ENCODE measurements around the gene TCF7L2. TPM values are rescaled to one million over a fixed set of nuclear protein-coding genes. Genes with fewer than 3 reads are reported as not detected.

Gene TCF7L2
- total RNA-seq, 1 donor from 2014 or later: 49.3 TPM

- H3K27me3 Mint-ChIP-seq (ENCODE audit: unreplicated experiment): peaks cover 11% of the 10 kb centered on the region
- no peak overlapping the region for H3K27ac Mint-ChIP-seq (ENCODE audit: unreplicated experiment)
- H3K4me1 Mint-ChIP-seq (ENCODE audit: unreplicated experiment): peaks cover 9% of the 10 kb centered on the region
- DNase-seq (ENCODE audit: low spot score): no peak
- TF ChIP-seq, protein P1, sequence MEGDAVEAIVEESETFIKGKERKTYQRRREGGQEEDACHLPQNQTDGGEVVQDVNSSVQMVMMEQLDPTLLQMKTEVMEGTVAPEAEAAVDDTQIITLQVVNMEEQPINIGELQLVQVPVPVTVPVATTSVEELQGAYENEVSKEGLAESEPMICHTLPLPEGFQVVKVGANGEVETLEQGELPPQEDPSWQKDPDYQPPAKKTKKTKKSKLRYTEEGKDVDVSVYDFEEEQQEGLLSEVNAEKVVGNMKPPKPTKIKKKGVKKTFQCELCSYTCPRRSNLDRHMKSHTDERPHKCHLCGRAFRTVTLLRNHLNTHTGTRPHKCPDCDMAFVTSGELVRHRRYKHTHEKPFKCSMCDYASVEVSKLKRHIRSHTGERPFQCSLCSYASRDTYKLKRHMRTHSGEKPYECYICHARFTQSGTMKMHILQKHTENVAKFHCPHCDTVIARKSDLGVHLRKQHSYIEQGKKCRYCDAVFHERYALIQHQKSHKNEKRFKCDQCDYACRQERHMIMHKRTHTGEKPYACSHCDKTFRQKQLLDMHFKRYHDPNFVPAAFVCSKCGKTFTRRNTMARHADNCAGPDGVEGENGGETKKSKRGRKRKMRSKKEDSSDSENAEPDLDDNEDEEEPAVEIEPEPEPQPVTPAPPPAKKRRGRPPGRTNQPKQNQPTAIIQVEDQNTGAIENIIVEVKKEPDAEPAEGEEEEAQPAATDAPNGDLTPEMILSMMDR (IDR thresholded peaks at IDR 0.05; ENCODE audit: unreplicated experiment): no peak
- H3K36me3 Mint-ChIP-seq (ENCODE audit: low read depth, unreplicated experiment): peaks cover 37% of the 10 kb centered on the region
- no peak overlapping the region for H3K4me3 Mint-ChIP-seq (ENCODE audit: unreplicated experiment)
- H3K9me3 Mint-ChIP-seq (ENCODE audit: unreplicated experiment): no peaks in the 10 kb centered on the region
Measured at GRCh38 chr10:113144576-113144975, 194.5 kb downstream of the TCF7L2 start.

- DNase-seq (ENCODE audit: low spot score): no peak
- Mint-ChIP-seq H3K4me1 (ENCODE audit: unreplicated experiment) (no peaks in the 10 kb centered on the region), H3K27ac (ENCODE audit: unreplicated experiment) (no peak overlapping the region), H3K36me3 (ENCODE audit: low read depth, unreplicated experiment) (peaks cover 53% of the 10 kb centered on the region), H3K27me3 (ENCODE audit: unreplicated experiment) (peaks cover 11% of the 10 kb centered on the region), H3K4me3 (ENCODE audit: unreplicated experiment) (no peak overlapping the region), H3K9me3 (ENCODE audit: unreplicated experiment) (no peaks in the 10 kb centered on the region)
- TF ChIP-seq, protein P1 (IDR thresholded peaks at IDR 0.05; ENCODE audit: unreplicated experiment): no peak
Measured at GRCh38 chr10:113148071-113148825, 198.2 kb downstream of the TCF7L2 start.

- DNase-seq (ENCODE audit: low spot score): no peak
- Mint-ChIP-seq H3K36me3 (ENCODE audit: low read depth, unreplicated experiment) (peaks cover 51% of the 10 kb centered on the region), H3K4me3 (ENCODE audit: unreplicated experiment) (no peak overlapping the region), H3K4me1 (ENCODE audit: unreplicated experiment) (no peaks in the 10 kb centered on the region), H3K27ac (ENCODE audit: unreplicated experiment) (no peak overlapping the region), H3K27me3 (ENCODE audit: unreplicated experiment) (peaks cover 8% of the 10 kb centered on the region), H3K9me3 (ENCODE audit: unreplicated experiment) (no peaks in the 10 kb centered on the region)
- TF ChIP-seq, protein P1 (IDR thresholded peaks at IDR 0.05; ENCODE audit: unreplicated experiment): no peak
Measured at GRCh38 chr10:113148901-113149300, 198.9 kb downstream of the TCF7L2 start.

- peaks cover 7% of the 10 kb centered on the region for H3K27me3 Mint-ChIP-seq (ENCODE audit: unreplicated experiment)
- no peak for DNase-seq (ENCODE audit: low spot score)
- H3K9me3 Mint-ChIP-seq (ENCODE audit: unreplicated experiment): no peaks in the 10 kb centered on the region
- TF ChIP-seq, protein P1 (IDR thresholded peaks at IDR 0.05; ENCODE audit: unreplicated experiment): no peak
- H3K4me3 Mint-ChIP-seq (ENCODE audit: unreplicated experiment): no peak overlapping the region
- H3K27ac Mint-ChIP-seq (ENCODE audit: unreplicated experiment): no peak overlapping the region
- peaks cover 58% of the 10 kb centered on the region for H3K36me3 Mint-ChIP-seq (ENCODE audit: low read depth, unreplicated experiment)
- H3K4me1 Mint-ChIP-seq (ENCODE audit: unreplicated experiment): no peaks in the 10 kb centered on the region
Measured at GRCh38 chr10:113149626-113150025, 199.6 kb downstream of the TCF7L2 start.

DNA sequence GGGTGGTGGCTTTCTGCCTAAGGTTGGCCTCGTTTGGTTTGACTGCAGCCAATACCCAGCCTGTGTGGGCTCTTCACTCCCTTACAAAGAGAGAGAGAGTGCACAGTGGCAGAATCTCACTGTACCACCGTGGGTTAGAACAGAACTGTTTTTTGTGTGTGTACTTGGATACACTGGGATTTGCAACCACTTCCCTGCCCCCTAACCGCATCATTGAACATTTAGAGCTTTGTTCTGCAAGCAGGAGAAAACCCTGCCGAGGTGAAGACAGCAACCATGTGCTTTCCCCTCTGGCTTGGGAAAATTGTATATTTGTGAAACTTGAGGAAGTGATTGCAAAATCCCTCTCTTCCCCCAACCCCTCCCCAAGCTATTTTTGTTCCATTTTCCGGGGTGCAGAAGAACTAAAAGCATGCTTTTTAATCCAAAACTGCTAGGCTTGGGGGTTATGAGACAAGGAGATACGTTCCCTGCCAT lies 201.2 kb downstream of the TCF7L2 start:
- Mint-ChIP-seq H3K36me3 (ENCODE audit: low read depth, unreplicated experiment) (peaks cover 62% of the 10 kb centered on the region), H3K27ac (ENCODE audit: unreplicated experiment) (no peak overlapping the region), H3K27me3 (ENCODE audit: unreplicated experiment) (peaks cover 10% of the 10 kb centered on the region), H3K4me1 (ENCODE audit: unreplicated experiment) (no peaks in the 10 kb centered on the region), H3K9me3 (ENCODE audit: unreplicated experiment) (no peaks in the 10 kb centered on the region), H3K4me3 (ENCODE audit: unreplicated experiment) (no peak overlapping the region)
- TF ChIP-seq, protein P1 (IDR thresholded peaks at IDR 0.05; ENCODE audit: unreplicated experiment): no peak
- DNase-seq (ENCODE audit: low spot score): no peak
